D721Med (cell line): ENCODE results near the gene WDR48.

ENCODE experiments used
- DNase-seq: peaks from one replicate; pipeline ENCODE4 v3.0.0; 2011; ENCODE audit warnings: low spot score; ENCODE audit not compliant: insufficient read length
- FAIRE-seq: peaks from 2 replicates; lab custom pipeline; 2011; peaks lifted over from hg19 to GRCh38; lab: Jason Lieb, UNC
- CTCF ChIP-seq: IDR thresholded peaks from 2 replicates; pipeline ENCODE4 v1.5.1; 2012; ENCODE audit warnings: mild to moderate bottlenecking, control low read depth; ENCODE audit not compliant: insufficient read depth; ENCODE audit errors: missing control alignments

WDR48 gene

GRCh38 chr3:39133822-39134221 lies 82.0 kb downstream of the WDR48 start:
- no peak for DNase-seq
- no peak for FAIRE-seq
- no peak for TF ChIP-seq CTCF

GRCh38 chr3:39134305-39134704 lies 82.5 kb downstream of the WDR48 start:
- no peak for FAIRE-seq
- DNase-seq = no peak

GRCh38 chr3:39135170-39135805 lies 83.5 kb downstream of the WDR48 start:
- FAIRE-seq (no peak), DNase-seq (no peak)
- TF ChIP-seq CTCF = no peak

More at GRCh38 chr3:39134305-39134704, 82.5 kb downstream of the WDR48 start:
- no peak for TF ChIP-seq CTCF

- TF ChIP-seq CTCF = no peak
- DNase-seq (no peak), FAIRE-seq (no peak)
Observed at GRCh38 chr3:39136533-39137434, 85.0 kb downstream of the WDR48 start.

GRCh38 chr3:39137435-39137936 lies 85.7 kb downstream of the WDR48 start:
- DNase-seq (no peak), FAIRE-seq (no peak)
- no peak for TF ChIP-seq CTCF

- no peak for TF ChIP-seq CTCF
- no peak for DNase-seq
- FAIRE-seq = no peak
Observed at GRCh38 chr3:39137991-39138803, 86.4 kb downstream of the WDR48 start.
